Measurements from ENCODE around the gene TRIM10. TPM values are rescaled to one million over a fixed set of nuclear protein-coding genes. Genes with fewer than 3 reads are reported as not detected.

The TRIM10 gene
- 1 to 10 TPM in 1 of 4 donors, under 1 TPM in 3; 0.29 to 1.3 (median 0.37) TPM for polyA plus RNA-seq (ENCODE audit: insufficient read length in 4 of 4)

- no peak for DNase-seq (ENCODE audit: low read depth in 4 of 4, low spot score in 2 of 4)
Observed at GRCh38 chr6:30160785-30161531, at the start of gene TRIM10. Gene TRIM10 (minus strand): TSS chr6:30161211. CDS start chr6:30160858, 353 bp downstream.

- DNase-seq (ENCODE audit: low read depth in 4 of 4, low spot score in 2 of 4): no peak
Observed at GRCh38 chr6:30207619-30208295, 46.7 kb upstream of the TRIM10 start.

- no peak for DNase-seq (ENCODE audit: low read depth in 4 of 4, low spot score in 2 of 4)
Observed at GRCh38 chr6:30206799-30207618, 46.0 kb upstream of the TRIM10 start.

- no peak for DNase-seq (ENCODE audit: low read depth in 4 of 4, low spot score in 2 of 4)
Observed at GRCh38 chr6:30206152-30206551, 45.1 kb upstream of the TRIM10 start.

- no peak for DNase-seq (ENCODE audit: low read depth in 4 of 4, low spot score in 2 of 4)
Observed at GRCh38 chr6:30204116-30204515, 43.1 kb upstream of the TRIM10 start.

GRCh38 chr6:30202366-30202765 is 41.4 kb upstream of the TRIM10 start:
- no peak for DNase-seq (ENCODE audit: low read depth in 4 of 4, low spot score in 2 of 4)

- DNase-seq (ENCODE audit: low read depth in 4 of 4, low spot score in 2 of 4): no peak
Observed at GRCh38 chr6:30200551-30201281, 39.7 kb upstream of the TRIM10 start.

GRCh38 chr6:30198166-30199084 is 37.4 kb upstream of the TRIM10 start:
- no peak for DNase-seq (ENCODE audit: low read depth in 4 of 4, low spot score in 2 of 4)

GRCh38 chr6:30196376-30196775 is 35.4 kb upstream of the TRIM10 start:
- no peak for DNase-seq (ENCODE audit: low read depth in 4 of 4, low spot score in 2 of 4)

GRCh38 chr6:30195951-30196350 is 34.9 kb upstream of the TRIM10 start:
- no peak for DNase-seq (ENCODE audit: low read depth in 4 of 4, low spot score in 2 of 4)

- DNase-seq (ENCODE audit: low read depth in 4 of 4, low spot score in 2 of 4): no peak
Observed at GRCh38 chr6:30194797-30195690, 34.0 kb upstream of the TRIM10 start.

- DNase-seq (ENCODE audit: low read depth in 4 of 4, low spot score in 2 of 4): no peak
Observed at GRCh38 chr6:30192076-30192475, 31.1 kb upstream of the TRIM10 start.

- no peak for DNase-seq (ENCODE audit: low read depth in 4 of 4, low spot score in 2 of 4)
Observed at GRCh38 chr6:30188541-30188940, 27.5 kb upstream of the TRIM10 start.

GRCh38 chr6:30185846-30186484 is 25.0 kb upstream of the TRIM10 start:
- no peak for DNase-seq (ENCODE audit: low read depth in 4 of 4, low spot score in 2 of 4)

- no peak for DNase-seq (ENCODE audit: low read depth in 4 of 4, low spot score in 2 of 4)
Observed at GRCh38 chr6:30184417-30185031, 23.5 kb upstream of the TRIM10 start.

GRCh38 chr6:30180145-30180544 is 19.1 kb upstream of the TRIM10 start:
- DNase-seq (ENCODE audit: low read depth in 4 of 4, low spot score in 2 of 4): no peak

GRCh38 chr6:30178837-30179236 is 17.8 kb upstream of the TRIM10 start:
- no peak for DNase-seq (ENCODE audit: low read depth in 4 of 4, low spot score in 2 of 4)

GRCh38 chr6:30175765-30176164 is 14.8 kb upstream of the TRIM10 start:
- no peak for DNase-seq (ENCODE audit: low read depth in 4 of 4, low spot score in 2 of 4)
